Endothelial cell of umbilical vein (primary cell): ENCODE results near the gene TSPAN17. TPM values are rescaled to one million over a fixed set of nuclear protein-coding genes. Genes with fewer than 3 reads are reported as not detected.

ENCODE experiments used
- BruUV-seq: library from RNA; stranded (reverse); fragments of 400-500 nt; replicated peaks from 2 replicates; lab custom pipeline; 2021; lab: Mats Ljungman, UMichigan
- CTCF ChIA-PET: fragments of 300-600, 350-600 bp; sonication (Branson Sonifier 250); formaldehyde crosslinking; loops from one replicate; lab custom pipeline; 2021; ENCODE audit warnings: antibody characterized with exemption, inconsistent platforms; lab: Charles Lee
- POLR2A ChIA-PET: fragments of 300-600, 350-600 bp; sonication (Branson Sonifier 250); formaldehyde crosslinking; loops from one replicate; lab custom pipeline; 2021; ENCODE audit warnings: antibody characterized with exemption, inconsistent platforms; lab: Charles Lee
- DNase-seq: peaks from one replicate; pipeline ENCODE4 v3.0.0-alpha.2; 2011; ENCODE audit warnings: low read depth, low spot score
- FAIRE-seq: peaks from 2 replicates; lab custom pipeline; 2011; peaks lifted over from hg19 to GRCh38; lab: Jason Lieb, UNC
- H2AFZ ChIP-seq: 2 replicates; pipeline ENCODE4 v1.6.0; 2012; ENCODE audit warnings: low read depth, low read length, control low read depth, inconsistent platforms
- H3K27ac ChIP-seq: 2 replicates; pipeline ENCODE4 v1.5.1; 2011; ENCODE audit warnings: low read depth, mild to moderate bottlenecking, control low read depth, low read length, moderate library complexity; ENCODE audit not compliant: insufficient read depth
- H3K27me3 ChIP-seq, 2 experiments: 2 replicates each; pipeline versions ENCODE4 v1.6.0 to v1.6.1; 2011; ENCODE audit warnings: low read length in 2 of 2, mixed read lengths in 1 of 2; ENCODE audit not compliant: control insufficient read depth in 2 of 2, insufficient read depth in 2 of 2
- H3K36me3 ChIP-seq, 2 experiments: 2 replicates in 1 of 2; 3 replicates in 1 of 2; pipeline ENCODE4 v1.5.1; 2011; ENCODE audit warnings: low read length in 2 of 2, mild to moderate bottlenecking in 1 of 2, moderate library complexity in 1 of 2; ENCODE audit not compliant: control insufficient read depth in 2 of 2, insufficient read depth in 2 of 2; ENCODE audit errors: extremely low read depth in 1 of 2
- H3K4me1 ChIP-seq: 3 replicates; pipeline ENCODE4 v1.5.1; 2011; ENCODE audit warnings: mild to moderate bottlenecking, low read length; ENCODE audit not compliant: control insufficient read depth, insufficient read depth; ENCODE audit errors: extremely low read depth
- H3K4me2 ChIP-seq: 2 replicates; pipeline ENCODE4 v1.6.1; 2011; ENCODE audit warnings: low read length, control low read depth, mixed read lengths; ENCODE audit not compliant: insufficient read depth
- H3K4me3 ChIP-seq, 3 experiments: fragments of 200-600 bp in 1 of 3; sonication (generic), shearing (Covaris generic) in 1 of 3; replicated peaks in 1 of 3; 2 replicates each; pipeline ENCODE4 v1.5.1; 2011 to 2016; ENCODE audit warnings: control low read depth in 3 of 3, low read length in 3 of 3, mild to moderate bottlenecking in 2 of 3, inconsistent platforms in 1 of 3, low read depth in 1 of 3, moderate library complexity in 1 of 3; ENCODE audit not compliant: insufficient read depth in 1 of 3
- H3K79me2 ChIP-seq: 2 replicates; pipeline ENCODE4 v1.6.0; 2012; ENCODE audit warnings: low read length, inconsistent platforms; ENCODE audit not compliant: control insufficient read depth, insufficient read depth
- H3K9ac ChIP-seq: replicated peaks from 2 replicates; pipeline ENCODE3; 2011; ENCODE audit warnings: low read length, control low read depth; ENCODE audit not compliant: insufficient read depth; ENCODE audit errors: extremely low read depth
- H3K9me1 ChIP-seq: replicated peaks from 3 replicates; pipeline ENCODE4 v1.6.0; 2011; ENCODE audit warnings: mild to moderate bottlenecking, low read length; ENCODE audit not compliant: control insufficient read depth, insufficient read depth; ENCODE audit errors: extremely low read depth
- H3K9me3 ChIP-seq: replicated peaks from 2 replicates; pipeline ENCODE4 v1.5.1; 2012; ENCODE audit warnings: low read length, inconsistent platforms; ENCODE audit not compliant: control insufficient read depth, insufficient read depth
- H4K20me1 ChIP-seq: replicated peaks from 2 replicates; pipeline ENCODE3; 2011; ENCODE audit warnings: mild to moderate bottlenecking, low read length; ENCODE audit not compliant: control insufficient read depth, insufficient read depth; ENCODE audit errors: extremely low read depth
- EZH2 ChIP-seq: IDR thresholded peaks from 2 replicates; pipeline ENCODE4 v1.6.1; 2012; ENCODE audit warnings: borderline replicate concordance, low read depth, mild to moderate bottlenecking, moderate library complexity, low read length, inconsistent platforms; ENCODE audit not compliant: severe bottlenecking
- FOS ChIP-seq: IDR thresholded peaks from 2 replicates; pipeline ENCODE4 v1.6.1; 2011; ENCODE audit warnings: mild to moderate bottlenecking, low read length, moderate library complexity, borderline replicate concordance; ENCODE audit not compliant: insufficient read depth
- GATA2 ChIP-seq: IDR thresholded peaks from 2 replicates; pipeline ENCODE4 v1.7.0; 2011; ENCODE audit warnings: low read depth, mild to moderate bottlenecking, moderate library complexity, mixed read lengths, low read length; ENCODE audit not compliant: insufficient read length, insufficient read depth
- JUN ChIP-seq: IDR thresholded peaks from 2 replicates; pipeline ENCODE4 v1.6.1; 2011; ENCODE audit warnings: borderline replicate concordance, low read depth; ENCODE audit not compliant: insufficient read length, insufficient read depth
- MYC ChIP-seq: IDR thresholded peaks from one replicate; pipeline ENCODE4 v1.6.1; 2011; ENCODE audit warnings: mild to moderate bottlenecking, low read depth, low read length
- POLR2A ChIP-seq: IDR thresholded peaks from 2 replicates; pipeline ENCODE4 v1.6.1; 2012; ENCODE audit warnings: low read depth, mild to moderate bottlenecking, control low read depth, low read length
- POLR2AphosphoS5 ChIP-seq: IDR thresholded peaks from 2 replicates; pipeline ENCODE4 v1.6.1; 2012; ENCODE audit warnings: low read depth, mild to moderate bottlenecking, control low read depth, low read length, moderate library complexity; ENCODE audit not compliant: insufficient read depth
- dilution Hi-C: fragments of 300-500 bp; cut with MboI; formaldehyde crosslinking; loops from one replicate; pipeline ENCODE4 v1.15.0; 2019; ENCODE audit warnings: low sequenced_read_pairs; ENCODE audit not compliant: extremely low pct_ligation_motif_present
- intact Hi-C: fragments of 100-400 bp; cut with micrococcal nuclease; formaldehyde crosslinking; loops from one replicate; pipeline ENCODE4 v1.10.0; 2022
- polyA plus RNA-seq, 4 experiments: library from polyadenylated mRNA; depleted of rRNA in 3 of 4; stranded (reverse) in 3 of 4; unstranded in 1 of 4; fragments of >200 nt; gene quantifications; 2 replicates each; pipeline versions ENCODE4 v1.2.1 to v1.2.3, GENCODE V29; 2011 to 2012; ENCODE audit warnings: missing spikeins in 1 of 4
- total RNA-seq: library from RNA; stranded (reverse); gene quantifications from 2 replicates; pipeline ENCODE4 v1.2.3, GENCODE V29; 2021
- TF ChIP-seq, protein P1 (sequence below), 2 donors: IDR thresholded peaks; 1 replicate in 1 of 2; 2 replicates in 1 of 2; pipeline ENCODE4 v1.5.1; 2011; ENCODE audit warnings: low read length in 2 of 2, mild to moderate bottlenecking in 2 of 2, moderate library complexity in 2 of 2, control low read depth in 1 of 2, inconsistent platforms in 1 of 2, low read depth in 1 of 2; ENCODE audit not compliant: insufficient read depth in 1 of 2; ENCODE audit errors: extremely low read depth in 1 of 2

Gene TSPAN17
- total and polyA plus RNA-seq, 2 donors (not counting 3 experiments of a cell fraction or from before 2014, with no cell fraction given) = 55.9 to 73.3 TPM

GRCh38 chr5:176654856-176655255, 7.6 kb downstream of the TSPAN17 start:
- ChIA-PET POLR2A (no interaction called here), CTCF (no interaction called here)
- H3K27me3 ChIP-seq = no peaks in the 10 kb centered on the region
- FAIRE-seq = no peak
- peaks cover 5 to 19% of the 10 kb centered on the region in 2 experiments for H3K36me3 ChIP-seq
- H3K4me2 ChIP-seq = no peak overlapping the region
- no peaks in the 10 kb centered on the region for H3K4me1 ChIP-seq
- intact Hi-C loops = loop anchor here (5.0 kb wide), 1 partner anchor 657 kb away; the partner anchor contains the start of gene MXD3
- TF ChIP-seq, protein P1, sequence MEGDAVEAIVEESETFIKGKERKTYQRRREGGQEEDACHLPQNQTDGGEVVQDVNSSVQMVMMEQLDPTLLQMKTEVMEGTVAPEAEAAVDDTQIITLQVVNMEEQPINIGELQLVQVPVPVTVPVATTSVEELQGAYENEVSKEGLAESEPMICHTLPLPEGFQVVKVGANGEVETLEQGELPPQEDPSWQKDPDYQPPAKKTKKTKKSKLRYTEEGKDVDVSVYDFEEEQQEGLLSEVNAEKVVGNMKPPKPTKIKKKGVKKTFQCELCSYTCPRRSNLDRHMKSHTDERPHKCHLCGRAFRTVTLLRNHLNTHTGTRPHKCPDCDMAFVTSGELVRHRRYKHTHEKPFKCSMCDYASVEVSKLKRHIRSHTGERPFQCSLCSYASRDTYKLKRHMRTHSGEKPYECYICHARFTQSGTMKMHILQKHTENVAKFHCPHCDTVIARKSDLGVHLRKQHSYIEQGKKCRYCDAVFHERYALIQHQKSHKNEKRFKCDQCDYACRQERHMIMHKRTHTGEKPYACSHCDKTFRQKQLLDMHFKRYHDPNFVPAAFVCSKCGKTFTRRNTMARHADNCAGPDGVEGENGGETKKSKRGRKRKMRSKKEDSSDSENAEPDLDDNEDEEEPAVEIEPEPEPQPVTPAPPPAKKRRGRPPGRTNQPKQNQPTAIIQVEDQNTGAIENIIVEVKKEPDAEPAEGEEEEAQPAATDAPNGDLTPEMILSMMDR (IDR thresholded peaks at IDR 0.05; ENCODE audit: extremely low read depth in 1 of 2, insufficient read depth in 1 of 2, low read depth in 1 of 2, low read length in 2 of 2) = no peak
- no peak overlapping the region for H3K9ac ChIP-seq
- no peak overlapping the region for H2AFZ ChIP-seq
- H4K20me1 ChIP-seq = no peaks in the 10 kb centered on the region
- DNase-seq = no peak
- no peak overlapping the region for H3K27ac ChIP-seq
- dilution Hi-C loops = no loop called here
- no peak overlapping the region for H3K4me3 ChIP-seq
- H3K9me1 ChIP-seq = no peaks in the 10 kb centered on the region
- H3K9me3 ChIP-seq = no peaks in the 10 kb centered on the region
- H3K79me2 ChIP-seq = no peaks in the 10 kb centered on the region
- no TSS peak for BruUV-seq

DNA sequence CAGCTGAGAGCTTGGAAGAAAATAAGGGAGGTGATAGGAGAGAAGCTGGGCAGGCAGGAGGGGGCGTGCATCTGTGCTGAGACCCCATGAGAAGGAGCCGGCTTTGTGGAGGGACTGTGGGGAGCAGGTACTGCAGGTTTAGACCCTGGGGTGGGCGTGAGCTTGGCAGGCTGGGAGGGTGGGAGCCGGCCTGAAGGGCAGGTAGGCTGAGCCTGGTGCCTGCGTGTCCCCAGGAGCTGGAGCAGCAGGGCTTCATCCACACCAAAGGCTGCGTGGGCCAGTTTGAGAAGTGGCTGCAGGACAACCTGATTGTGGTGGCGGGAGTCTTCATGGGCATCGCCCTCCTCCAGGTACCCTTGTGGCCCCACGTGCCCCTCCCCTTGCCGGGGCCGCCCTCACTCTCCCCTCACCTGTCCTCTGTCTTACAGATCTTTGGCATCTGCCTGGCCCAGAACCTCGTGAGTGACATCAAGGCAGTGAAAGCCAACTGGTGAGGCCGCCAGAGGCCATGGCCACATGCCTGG, 9.2 kb downstream of the TSPAN17 start:
- no peaks in the 10 kb centered on the region for H3K79me2 ChIP-seq
- no peak overlapping the region for H3K27ac ChIP-seq
- ChIA-PET CTCF (interaction anchor here (1.1 to 2.9 kb wide), 5 partner anchors 9 to 455 kb away, joined by 3 to 20 read pairs (median 8); partner anchors contain the start of genes EIF4E1B, SNCB and TSPAN17), POLR2A (no interaction called here)
- no peaks in the 10 kb centered on the region for H3K27me3 ChIP-seq
- no peaks in the 10 kb centered on the region for H3K4me1 ChIP-seq
- H3K9me1 ChIP-seq = no peaks in the 10 kb centered on the region
- TF ChIP-seq EZH2 = no peak
- no peak for TF ChIP-seq POLR2AphosphoS5
- TF ChIP-seq, protein P1 (IDR thresholded peaks at IDR 0.05; ENCODE audit: extremely low read depth in 1 of 2, insufficient read depth in 1 of 2, low read depth in 1 of 2, low read length in 2 of 2) = no peak
- TF ChIP-seq MYC = no peak
- no peak for TF ChIP-seq POLR2A
- TF ChIP-seq GATA2 = no peak
- no peak for TF ChIP-seq FOS
- TF ChIP-seq JUN = no peak
- DNase-seq (no peak), FAIRE-seq (no peak)
- peaks cover 5 to 19% of the 10 kb centered on the region in 2 experiments for H3K36me3 ChIP-seq
- dilution Hi-C loops = no loop called here
- no peak overlapping the region for H3K4me3 ChIP-seq
- intact Hi-C loops = no loop called here
- BruUV-seq = no TSS peak
- no peak overlapping the region for H2AFZ ChIP-seq
- no peak overlapping the region for H3K9ac ChIP-seq
- H4K20me1 ChIP-seq = no peaks in the 10 kb centered on the region
- no peak overlapping the region for H3K4me2 ChIP-seq
- H3K9me3 ChIP-seq = no peaks in the 10 kb centered on the region
